ENCODE data around the gene NCOA1. TPM values are rescaled to one million over a fixed set of nuclear protein-coding genes. Genes with fewer than 3 reads are reported as not detected.

Gene NCOA1
- polyA plus RNA-seq, 1 donor: 110 TPM

DNA sequence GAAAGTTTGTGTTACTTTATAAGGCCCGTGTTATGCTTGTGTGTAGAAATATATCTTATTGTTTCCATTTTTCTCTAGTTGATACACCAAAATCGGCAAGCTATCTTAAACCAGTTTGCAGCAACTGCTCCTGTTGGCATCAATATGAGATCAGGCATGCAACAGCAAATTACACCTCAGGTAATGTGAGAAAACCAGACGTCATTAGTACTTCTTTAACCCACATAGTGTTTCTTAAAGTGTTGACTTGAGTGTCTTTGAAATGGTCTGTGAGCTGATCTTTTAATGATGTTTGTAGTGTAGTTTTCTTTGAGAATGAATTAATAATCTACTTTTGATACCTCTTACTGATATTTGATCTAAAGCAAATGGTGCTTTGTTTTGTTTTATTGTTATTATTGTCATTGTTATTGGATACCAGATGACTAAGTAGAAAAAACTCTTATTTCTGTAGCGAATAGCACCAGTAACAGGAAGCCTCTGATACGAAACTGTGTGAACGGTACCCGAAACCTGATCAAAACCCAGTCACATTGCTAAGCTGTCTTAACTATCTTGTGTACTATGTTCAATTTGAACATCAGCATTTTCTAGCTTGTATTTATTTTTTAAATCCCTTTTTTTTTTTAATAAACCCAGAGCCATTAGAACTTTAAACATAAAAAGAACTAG, 248.4 kb downstream of the NCOA1 start:
- DNase-seq (ENCODE audit: low read depth): no peak

DNA sequence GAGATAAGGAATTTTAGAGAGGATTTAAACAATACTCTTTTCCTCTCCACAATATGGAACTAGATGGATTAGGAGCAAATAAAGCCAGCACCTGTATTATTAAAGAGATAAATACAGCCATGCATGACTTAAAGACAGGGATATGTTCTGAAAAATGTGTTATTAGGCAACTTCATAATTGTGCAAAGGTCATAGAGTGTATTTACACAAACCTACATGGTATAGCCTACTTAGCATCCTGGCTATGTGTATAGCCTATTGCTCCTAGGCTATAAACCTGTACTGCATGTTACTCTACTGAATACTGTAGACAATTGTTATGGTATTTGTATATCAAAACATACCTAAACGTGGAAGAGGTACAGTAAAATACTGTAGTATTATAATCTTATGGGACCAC, 249.1 kb downstream of the NCOA1 start:
- no peak for DNase-seq (ENCODE audit: low read depth)

- no peak for DNase-seq (ENCODE audit: low read depth)
Measured at GRCh38 chr2:24742730-24743129, 251.7 kb downstream of the NCOA1 start.

GRCh38 chr2:24743924-24744323, 252.9 kb downstream of the NCOA1 start:
- DNase-seq (ENCODE audit: low read depth): no peak

DNA sequence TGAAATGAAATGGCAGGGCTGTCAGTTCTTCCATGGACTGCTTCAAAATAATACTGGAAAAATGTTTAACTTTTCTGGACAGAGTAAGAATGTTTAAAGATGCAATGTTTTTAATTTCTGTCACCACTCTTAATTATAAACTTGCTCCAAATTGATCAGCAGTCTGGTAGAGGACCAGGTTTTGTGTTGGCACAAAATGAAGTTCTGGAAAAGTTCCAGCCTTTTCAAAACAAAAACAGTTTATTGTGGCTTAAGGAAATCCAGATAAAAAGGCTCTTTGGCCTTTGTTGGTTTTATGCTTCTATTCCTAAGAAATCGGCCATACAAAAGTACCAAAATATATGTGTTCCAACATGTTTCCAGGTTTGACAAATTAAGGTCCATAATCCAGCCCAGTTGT, 253.3 kb downstream of the NCOA1 start:
- DNase-seq (ENCODE audit: low read depth): no peak

- no peak for DNase-seq (ENCODE audit: low read depth)
Measured at GRCh38 chr2:24745825-24746224, 254.8 kb downstream of the NCOA1 start.

GRCh38 chr2:24747299-24747698, 256.2 kb downstream of the NCOA1 start:
- no peak for DNase-seq (ENCODE audit: low read depth)

DNA sequence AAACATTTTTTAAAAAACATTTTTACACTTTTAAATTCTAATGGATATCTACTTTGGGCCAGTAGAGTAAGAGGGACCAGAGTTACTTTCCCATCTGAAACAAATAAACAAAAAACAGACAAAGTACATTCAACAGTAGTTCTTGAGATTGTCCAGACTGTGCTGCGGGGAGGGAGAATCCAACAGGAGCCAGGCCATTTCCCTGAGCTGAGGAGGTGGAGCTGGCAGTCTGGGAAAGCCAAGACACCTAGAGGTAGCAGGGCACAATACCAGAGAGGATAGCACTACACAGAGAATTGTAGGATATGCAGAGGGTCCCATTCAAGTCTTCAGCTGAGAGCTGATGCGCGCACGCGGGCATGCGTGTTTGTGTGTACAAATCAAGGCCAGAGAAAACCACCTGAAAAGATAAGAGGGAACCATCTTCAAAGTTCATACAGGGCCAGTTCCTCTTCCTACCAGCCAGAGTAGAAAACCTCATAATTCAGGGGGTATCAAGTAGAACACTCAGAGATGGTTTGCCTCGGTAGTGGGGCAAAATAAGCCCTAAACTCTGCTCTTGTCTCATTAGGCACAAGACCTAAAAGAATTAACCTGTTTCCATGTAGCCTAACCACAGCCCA, 258.1 kb downstream of the NCOA1 start:
- no peak for DNase-seq (ENCODE audit: low read depth)

DNA sequence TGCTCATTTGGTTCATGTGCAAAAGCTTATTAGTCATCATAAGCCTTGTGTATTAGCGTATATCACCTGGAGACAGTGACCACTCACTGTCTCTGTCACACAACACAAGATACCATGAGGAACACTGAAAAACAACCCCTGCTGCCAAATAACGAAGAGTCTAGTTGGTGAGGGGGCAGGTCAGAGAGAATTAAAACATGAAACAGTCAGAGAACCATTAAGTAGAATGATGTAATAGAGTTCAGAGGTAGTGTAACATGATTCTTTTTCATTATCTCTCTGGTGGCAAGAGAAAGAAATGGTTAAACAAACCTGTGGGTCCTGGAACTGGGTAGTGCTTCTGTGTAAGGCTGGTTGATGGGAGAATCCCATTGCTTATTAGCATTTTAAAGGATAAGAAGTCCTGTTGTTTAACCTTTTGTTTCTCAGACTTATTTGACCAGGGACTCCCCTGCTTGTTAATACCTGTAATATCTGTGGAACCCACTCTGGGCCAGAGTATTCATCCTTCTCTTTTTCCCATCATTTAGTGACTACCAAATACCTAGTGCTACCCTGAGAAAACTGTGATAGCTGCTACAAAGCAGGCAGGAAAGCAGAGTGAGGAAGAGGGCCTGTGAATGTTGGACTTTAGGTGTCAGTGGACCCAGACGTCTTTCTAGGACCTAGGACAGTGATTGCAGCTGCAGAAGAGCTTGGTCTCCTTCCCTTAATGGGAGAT, 264.1 kb downstream of the NCOA1 start:
- no peak for DNase-seq (ENCODE audit: low read depth)

GRCh38 chr2:24756789-24757188, 265.7 kb downstream of the NCOA1 start:
- DNase-seq (ENCODE audit: low read depth): no peak

- DNase-seq (ENCODE audit: low read depth): no peak
Measured at GRCh38 chr2:24761866-24762265, 270.8 kb downstream of the NCOA1 start.

DNA sequence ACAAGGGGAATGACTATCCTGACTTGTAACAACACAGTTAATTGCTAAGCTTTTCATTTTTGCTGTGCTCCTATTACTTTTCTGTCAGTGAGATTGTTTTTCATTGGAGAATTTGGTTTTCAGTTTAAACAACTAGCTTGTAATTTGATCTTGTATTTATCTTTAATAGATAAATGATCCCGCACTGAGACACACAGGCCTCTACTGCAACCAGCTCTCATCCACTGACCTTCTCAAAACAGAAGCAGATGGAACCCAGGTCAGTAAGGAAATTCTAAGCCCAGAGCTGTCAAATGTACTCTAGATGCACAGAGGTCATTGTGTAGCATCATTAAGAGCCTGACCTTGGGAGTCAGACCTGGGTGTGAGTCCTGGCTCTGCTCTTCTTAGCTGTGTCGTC, 271.5 kb downstream of the NCOA1 start:
- no peak for DNase-seq (ENCODE audit: low read depth)

DNA sequence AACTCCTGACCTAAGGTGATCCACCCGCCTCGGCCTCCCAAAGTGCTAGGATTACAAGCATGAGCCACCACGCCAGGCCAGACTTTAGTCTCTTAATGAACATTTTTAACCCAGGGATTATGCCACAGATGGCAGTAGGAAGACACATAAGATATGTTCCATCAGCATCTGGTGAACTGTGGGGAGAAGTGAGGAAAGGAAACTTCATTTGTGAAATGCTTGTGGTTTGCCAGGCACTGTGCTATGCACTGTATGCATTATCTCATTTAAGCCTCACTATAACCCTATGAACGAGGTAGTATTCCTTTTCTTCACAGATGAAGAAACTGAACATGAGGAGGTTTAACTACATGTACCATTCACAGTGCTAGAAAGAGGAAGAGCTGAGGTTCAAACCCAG, 272.8 kb downstream of the NCOA1 start:
- no peak for DNase-seq (ENCODE audit: low read depth)

DNA sequence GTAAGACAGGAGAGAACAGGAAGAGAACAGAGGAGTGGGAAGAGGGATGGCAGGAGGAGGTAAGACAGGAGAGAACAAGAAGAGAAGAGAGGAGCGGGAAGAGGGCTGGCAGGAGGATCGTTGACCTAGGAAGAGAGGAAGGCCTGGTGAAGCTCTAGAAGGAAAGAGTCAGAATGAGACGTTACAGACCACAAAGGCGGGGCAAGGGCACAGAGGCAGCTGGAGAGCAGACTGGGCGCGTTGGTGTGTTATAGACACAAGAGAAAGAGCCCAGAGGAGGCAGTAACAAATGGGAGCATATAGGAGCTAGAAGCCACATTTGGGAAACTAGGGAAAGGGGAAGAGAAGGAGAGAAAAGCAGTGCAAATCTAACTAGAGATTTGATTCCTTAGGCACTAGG, 275.6 kb downstream of the NCOA1 start:
- DNase-seq (ENCODE audit: low read depth): no peak

- no peak for DNase-seq (ENCODE audit: low read depth)
Measured at GRCh38 chr2:24768013-24768412, 277.0 kb downstream of the NCOA1 start.

DNA sequence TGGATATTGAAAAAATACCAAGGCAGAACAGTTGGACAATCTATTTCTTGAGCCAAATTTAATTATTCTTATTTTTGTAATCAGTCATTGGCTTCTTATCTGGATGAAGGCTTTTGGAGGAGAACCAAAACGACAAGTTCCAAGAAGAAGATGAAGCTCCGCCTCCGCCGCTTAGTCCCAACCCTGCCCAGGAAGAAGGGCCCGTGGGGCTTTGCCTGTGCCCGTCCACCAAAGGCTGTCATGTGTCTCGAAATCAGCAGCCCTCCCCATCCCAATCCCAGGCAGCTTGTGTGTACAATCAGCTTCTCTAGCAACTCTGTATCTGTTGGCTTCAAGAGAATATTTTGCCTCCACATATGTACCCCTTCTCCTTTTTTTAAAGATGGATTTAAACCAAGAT, 277.5 kb downstream of the NCOA1 start:
- no peak for DNase-seq (ENCODE audit: low read depth)

GRCh38 chr2:24771061-24771460, 280.0 kb downstream of the NCOA1 start:
- no peak for DNase-seq (ENCODE audit: low read depth)

DNA sequence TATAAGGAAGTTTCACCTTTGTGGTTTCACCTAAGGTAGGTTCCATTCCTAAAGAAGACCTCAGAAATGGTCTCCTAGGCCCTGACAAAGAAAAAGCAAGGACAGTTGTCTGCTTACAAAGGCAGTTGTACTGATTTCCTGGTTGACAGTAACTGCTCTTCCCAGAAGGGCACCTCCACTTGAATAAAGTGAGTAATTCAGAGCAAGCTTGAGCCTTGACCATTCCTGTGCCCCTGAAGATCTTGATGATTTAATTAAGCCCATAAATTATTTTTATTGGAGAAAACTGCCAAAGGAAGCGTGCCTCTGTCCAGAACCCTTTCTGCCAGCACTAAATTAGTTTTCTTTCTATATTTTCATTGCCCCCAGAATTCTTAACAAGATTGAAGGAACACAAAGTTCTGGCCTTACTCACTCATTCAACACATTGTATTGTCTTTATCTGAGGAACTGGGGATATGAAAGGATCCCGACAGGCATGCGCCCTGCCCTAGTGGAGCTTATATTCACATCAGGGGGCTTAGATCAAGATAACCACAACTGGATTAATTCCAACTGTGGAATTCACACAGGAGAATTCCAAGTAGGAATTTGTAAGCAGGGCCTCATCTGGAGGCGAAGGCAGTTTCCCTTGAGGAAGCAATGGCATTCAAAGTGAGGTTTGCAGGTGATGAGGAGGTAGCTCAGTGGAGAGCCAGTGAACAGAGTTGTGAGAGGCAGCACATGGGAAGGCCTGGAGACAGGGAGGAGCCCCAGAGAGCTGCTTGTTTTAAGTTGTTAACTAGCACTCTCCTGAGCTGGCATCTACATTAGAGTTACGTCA, 280.9 kb downstream of the NCOA1 start:
- no peak for DNase-seq (ENCODE audit: low read depth)

DNA sequence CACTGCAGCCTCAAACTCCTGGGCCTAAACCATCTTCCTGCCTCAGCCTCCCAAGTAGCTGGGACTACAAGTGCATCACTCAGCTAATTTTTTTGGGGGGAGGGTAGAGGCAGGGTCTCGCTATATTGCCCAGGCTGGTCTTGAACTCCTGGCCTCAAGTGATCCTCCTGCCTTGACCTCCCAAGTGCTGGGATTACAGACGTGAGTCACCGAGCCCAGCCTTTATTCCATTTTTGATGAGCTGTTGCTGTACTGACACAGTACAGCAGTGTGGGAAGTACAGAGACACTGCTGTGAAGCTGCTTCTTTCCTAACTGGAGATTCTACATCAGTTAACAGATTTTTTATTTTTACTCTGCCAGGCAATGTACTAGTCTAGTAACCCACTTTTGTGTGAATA, 283.3 kb downstream of the NCOA1 start:
- no peak for DNase-seq (ENCODE audit: low read depth)

GRCh38 chr2:24779116-24779515, 288.1 kb downstream of the NCOA1 start:
- DNase-seq (ENCODE audit: low read depth): no peak

- no peak for DNase-seq (ENCODE audit: low read depth)
Measured at GRCh38 chr2:24783641-24784040, 292.6 kb downstream of the NCOA1 start.

DNA sequence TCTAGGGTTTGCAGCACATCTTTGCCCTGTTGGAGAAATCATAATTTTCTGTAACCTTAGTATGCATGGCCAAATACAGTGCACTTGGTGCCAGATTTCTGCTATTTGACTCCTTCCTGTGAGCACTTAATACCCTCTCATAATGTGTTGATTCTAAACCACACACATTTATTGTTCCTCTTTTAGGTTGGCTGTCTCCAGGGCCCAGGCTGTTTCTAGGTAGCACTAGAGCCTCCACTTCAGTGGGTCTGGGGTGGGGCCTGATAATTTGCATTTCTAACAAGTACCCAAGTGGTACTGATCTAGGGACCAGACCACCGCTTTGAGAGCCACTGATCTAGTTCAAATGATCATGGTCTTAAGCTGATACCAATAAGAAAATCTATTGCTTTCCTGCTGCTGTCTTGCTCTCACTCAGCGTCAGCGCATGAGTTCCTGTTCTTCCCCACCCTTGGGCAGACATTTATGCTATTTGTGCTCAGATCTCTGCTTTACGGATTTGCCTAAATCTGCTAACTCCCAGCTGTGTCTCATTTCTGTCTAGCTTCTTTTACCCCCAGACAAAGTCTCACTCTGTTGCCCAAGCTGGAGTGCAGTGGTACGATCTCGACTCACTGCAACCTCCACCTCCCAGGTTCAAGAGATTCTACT, 294.7 kb downstream of the NCOA1 start:
- DNase-seq (ENCODE audit: low read depth): no peak

Measured in forelimb muscle (tissue), 1 donor.